HEK293 (cell line): ENCODE results near the gene GGT5.

Source experiments
- CTCF ChIA-PET: fragments of 350-600 bp; formaldehyde crosslinking; extraction: SDS; loops from one replicate; lab custom pipeline; 2021; ENCODE audit warnings: antibody characterized with exemption; lab: Yijun Ruan, JAX
- POLR2A ChIA-PET: fragments of 300-600 bp; formaldehyde crosslinking; extraction: SDS; loops from one replicate; lab custom pipeline; 2020; ENCODE audit warnings: antibody characterized with exemption, inconsistent platforms; lab: Yijun Ruan, JAX
- H3K27ac ChIP-seq: fragments of 200-500 bp; sonication (Bioruptor generic); 2 replicates; pipeline ENCODE4 v1.5.1; 2014; ENCODE audit warnings: low read depth, low read length, control low read depth, inconsistent platforms; ENCODE audit errors: extremely low read depth
- H3K36me3 ChIP-seq, 2 experiments: fragments of 200-500 bp in 1 of 2; sonication (Bioruptor generic) in 1 of 2; 1 replicate in 1 of 2; 2 replicates in 1 of 2; pipeline ENCODE4 v1.5.1; 2014 to 2017; ENCODE audit warnings: inconsistent platforms in 2 of 2, low read length in 2 of 2; ENCODE audit not compliant: control insufficient read depth in 2 of 2, insufficient read depth in 1 of 2
- H3K4me1 ChIP-seq: fragments of 200-500 bp; sonication (Bioruptor generic); 2 replicates; pipeline ENCODE4 v1.5.1; 2014; ENCODE audit warnings: mild to moderate bottlenecking, low read length, inconsistent platforms; ENCODE audit not compliant: control insufficient read depth, insufficient read depth
- H3K4me3 ChIP-seq: 2 replicates; pipeline ENCODE4 v1.5.1; 2011; ENCODE audit warnings: low read depth, mild to moderate bottlenecking, control low read depth, low read length, moderate library complexity
- H3K9me3 ChIP-seq: fragments of 200-500 bp; sonication (Bioruptor generic); 2 replicates; pipeline ENCODE4 v1.5.1; 2014; ENCODE audit warnings: low read depth, low read length, inconsistent platforms; ENCODE audit not compliant: control insufficient read depth, insufficient read depth
- EGR2 ChIP-seq: fragments of 450-650 bp; formaldehyde crosslinking; IDR thresholded peaks from 2 replicates; pipeline ENCODE4 v1.5.1; 2016; ENCODE audit warnings: low read depth, missing biosample characterization, missing genetic modification characterization
- GLI2 ChIP-seq: fragments of 450-650 bp; formaldehyde crosslinking; IDR thresholded peaks from 2 replicates; pipeline ENCODE4; 2017; ENCODE audit warnings: missing biosample characterization, missing genetic modification characterization, low read depth, borderline replicate concordance
- OSR2 ChIP-seq: fragments of 450-650 bp; formaldehyde crosslinking; IDR thresholded peaks from 2 replicates; pipeline ENCODE4 v1.5.1; 2016; ENCODE audit warnings: missing biosample characterization, missing genetic modification characterization
- PATZ1 ChIP-seq: fragments of 450-650 bp; formaldehyde crosslinking; IDR thresholded peaks from 2 replicates; pipeline ENCODE4 v1.5.1; 2016; ENCODE audit warnings: missing biosample characterization, missing genetic modification characterization
- SP2 ChIP-seq: fragments of 450-650 bp; formaldehyde crosslinking; IDR thresholded peaks from 2 replicates; pipeline ENCODE4 v1.5.1; 2016; ENCODE audit warnings: missing biosample characterization, missing genetic modification characterization
- YY2 ChIP-seq: fragments of 450-650 bp; formaldehyde crosslinking; IDR thresholded peaks from 2 replicates; pipeline ENCODE4 v1.5.1; 2016; ENCODE audit warnings: missing biosample characterization, missing genetic modification characterization
- ZBTB44 ChIP-seq: fragments of 450-650 bp; IDR thresholded peaks from 2 replicates; pipeline ENCODE4 v1.5.1; 2018; ENCODE audit warnings: missing biosample characterization, mild to moderate bottlenecking, missing genetic modification characterization
- ZNF26 ChIP-seq: fragments of 450-650 bp; formaldehyde crosslinking; IDR thresholded peaks from 2 replicates; pipeline ENCODE4 v1.5.1; 2016; ENCODE audit warnings: missing biosample characterization, missing genetic modification characterization
- ZNF266 ChIP-seq: fragments of 450-650 bp; formaldehyde crosslinking; IDR thresholded peaks from 2 replicates; pipeline ENCODE4 v1.5.1; 2016; ENCODE audit warnings: missing biosample characterization, missing genetic modification characterization, low read depth
- ZNF302 ChIP-seq: fragments of 450-650 bp; formaldehyde crosslinking; IDR thresholded peaks from 2 replicates; pipeline ENCODE4 v1.5.1; 2016; ENCODE audit warnings: missing biosample characterization, missing genetic modification characterization, low read depth
- ZNF394 ChIP-seq: fragments of 450-650 bp; formaldehyde crosslinking; IDR thresholded peaks from 2 replicates; pipeline ENCODE4 v1.5.1; 2016; ENCODE audit warnings: missing biosample characterization, missing genetic modification characterization, mild to moderate bottlenecking, moderate library complexity, borderline replicate concordance
- ZNF548 ChIP-seq: fragments of 450-650 bp; formaldehyde crosslinking; IDR thresholded peaks from 2 replicates; pipeline ENCODE4 v1.5.1; 2016; ENCODE audit warnings: missing biosample characterization, missing genetic modification characterization
- ZNF560 ChIP-seq: fragments of 450-650 bp; formaldehyde crosslinking; IDR thresholded peaks from 2 replicates; pipeline ENCODE4 v1.5.1; 2017; ENCODE audit warnings: missing biosample characterization, missing genetic modification characterization, borderline replicate concordance
- ZNF610 ChIP-seq: fragments of 450-650 bp; formaldehyde crosslinking; IDR thresholded peaks from 2 replicates; pipeline ENCODE4 v1.5.1; 2016; ENCODE audit warnings: missing biosample characterization, missing genetic modification characterization, borderline replicate concordance
- ZNF785 ChIP-seq: fragments of 450-650 bp; formaldehyde crosslinking; IDR thresholded peaks from 2 replicates; pipeline ENCODE4 v1.5.1; 2016; ENCODE audit warnings: missing biosample characterization, missing genetic modification characterization
- TF ChIP-seq, protein P1 (sequence below): fragments of 450-650 bp; formaldehyde crosslinking; IDR thresholded peaks from 2 replicates; pipeline ENCODE4 v1.5.1; 2016; ENCODE audit warnings: missing biosample characterization, missing genetic modification characterization, low read depth
- TF ChIP-seq, protein P2 (sequence below): fragments of 450-650 bp; formaldehyde crosslinking; IDR thresholded peaks from 2 replicates; pipeline ENCODE4 v1.5.1; 2016; ENCODE audit warnings: missing biosample characterization, missing genetic modification characterization
- TF ChIP-seq, protein P3 (sequence below): fragments of 450-650 bp; formaldehyde crosslinking; IDR thresholded peaks from 2 replicates; pipeline ENCODE4 v1.5.1; 2016; ENCODE audit warnings: missing biosample characterization, missing genetic modification characterization, borderline replicate concordance

Gene GGT5

GRCh38 chr22:24171822-24172221 lies 73.1 kb downstream of the GGT5 start:
- H3K9me3 ChIP-seq = no peaks in the 10 kb centered on the region
- H3K27ac ChIP-seq = no peak overlapping the region
- peaks cover 0 to 72% of the 10 kb centered on the region in 2 experiments; a peak in 2 of 3 replicates for H3K36me3 ChIP-seq
- no peaks in the 10 kb centered on the region for H3K4me1 ChIP-seq
- ChIA-PET POLR2A (interaction anchor here (1.2 kb wide), 1 partner anchor 18 kb away, joined by 3 read pairs; no protein-coding TSS in a partner anchor), CTCF (interaction anchor here (1.1 kb wide), 1 partner anchor 15 kb away, joined by 6 read pairs; no protein-coding TSS in a partner anchor)
- TF ChIP-seq YY2 (no peak), ZNF785 (tag by site-specific recombination) (no peak), ZNF394 (tag by site-specific recombination) (no peak), ZNF560 (no peak), GLI2 (tag by site-specific recombination) (no peak), ZNF266 (tag by site-specific recombination) (no peak), ZBTB44 (no peak), PATZ1 (tag by site-specific recombination) (no peak), EGR2 (tag by site-specific recombination) (no peak), ZNF302 (no peak), OSR2 (tag by site-specific recombination) (no peak), SP2 (no peak), ZNF548 (tag by site-specific recombination) (no peak), ZNF26 (tag by site-specific recombination) (no peak), ZNF610 (tag by site-specific recombination) (no peak)
- TF ChIP-seq, protein P1, sequence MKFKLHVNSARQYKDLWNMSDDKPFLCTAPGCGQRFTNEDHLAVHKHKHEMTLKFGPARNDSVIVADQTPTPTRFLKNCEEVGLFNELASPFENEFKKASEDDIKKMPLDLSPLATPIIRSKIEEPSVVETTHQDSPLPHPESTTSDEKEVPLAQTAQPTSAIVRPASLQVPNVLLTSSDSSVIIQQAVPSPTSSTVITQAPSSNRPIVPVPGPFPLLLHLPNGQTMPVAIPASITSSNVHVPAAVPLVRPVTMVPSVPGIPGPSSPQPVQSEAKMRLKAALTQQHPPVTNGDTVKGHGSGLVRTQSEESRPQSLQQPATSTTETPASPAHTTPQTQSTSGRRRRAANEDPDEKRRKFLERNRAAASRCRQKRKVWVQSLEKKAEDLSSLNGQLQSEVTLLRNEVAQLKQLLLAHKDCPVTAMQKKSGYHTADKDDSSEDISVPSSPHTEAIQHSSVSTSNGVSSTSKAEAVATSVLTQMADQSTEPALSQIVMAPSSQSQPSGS (tag by site-specific recombination) = no peak
- TF ChIP-seq, protein P2, sequence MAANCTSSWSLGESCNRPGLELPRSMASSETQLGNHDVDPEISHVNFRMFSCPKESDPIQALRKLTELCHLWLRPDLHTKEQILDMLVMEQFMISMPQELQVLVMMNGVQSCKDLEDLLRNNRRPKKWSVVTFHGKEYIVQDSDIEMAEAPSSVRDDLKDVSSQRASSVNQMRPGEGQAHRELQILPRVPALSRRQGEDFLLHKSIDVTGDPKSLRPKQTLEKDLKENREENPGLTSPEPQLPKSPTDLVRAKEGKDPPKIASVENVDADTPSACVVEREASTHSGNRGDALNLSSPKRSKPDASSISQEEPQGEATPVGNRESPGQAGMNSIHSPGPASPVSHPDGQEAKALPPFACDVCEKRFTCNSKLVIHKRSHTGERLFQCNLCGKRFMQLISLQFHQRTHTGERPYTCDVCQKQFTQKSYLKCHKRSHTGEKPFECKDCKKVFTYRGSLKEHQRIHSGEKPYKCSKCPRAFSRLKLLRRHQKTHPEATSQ = no peak
- TF ChIP-seq, protein P3, sequence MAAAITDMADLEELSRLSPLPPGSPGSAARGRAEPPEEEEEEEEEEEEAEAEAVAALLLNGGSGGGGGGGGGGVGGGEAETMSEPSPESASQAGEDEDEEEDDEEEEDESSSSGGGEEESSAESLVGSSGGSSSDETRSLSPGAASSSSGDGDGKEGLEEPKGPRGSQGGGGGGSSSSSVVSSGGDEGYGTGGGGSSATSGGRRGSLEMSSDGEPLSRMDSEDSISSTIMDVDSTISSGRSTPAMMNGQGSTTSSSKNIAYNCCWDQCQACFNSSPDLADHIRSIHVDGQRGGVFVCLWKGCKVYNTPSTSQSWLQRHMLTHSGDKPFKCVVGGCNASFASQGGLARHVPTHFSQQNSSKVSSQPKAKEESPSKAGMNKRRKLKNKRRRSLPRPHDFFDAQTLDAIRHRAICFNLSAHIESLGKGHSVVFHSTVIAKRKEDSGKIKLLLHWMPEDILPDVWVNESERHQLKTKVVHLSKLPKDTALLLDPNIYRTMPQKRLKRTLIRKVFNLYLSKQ (tag by site-specific recombination) = no peak
- no peak overlapping the region for H3K4me3 ChIP-seq
